NCI-H2029 treated with DMSO at 0.1 percent for 48 hours (cell line): Measurements from ENCODE around the gene SPIN2A.
"Not testable (repeated sequence)": the region's sequence is repeated elsewhere in the genome, so short reads cannot be mapped to it uniquely, and the experiment has no call there.

Source experiments
- DNase-seq: peaks from one replicate; lab custom pipeline; 2025; lab: John Stamatoyannopoulos, UW

The SPIN2A gene

DNA sequence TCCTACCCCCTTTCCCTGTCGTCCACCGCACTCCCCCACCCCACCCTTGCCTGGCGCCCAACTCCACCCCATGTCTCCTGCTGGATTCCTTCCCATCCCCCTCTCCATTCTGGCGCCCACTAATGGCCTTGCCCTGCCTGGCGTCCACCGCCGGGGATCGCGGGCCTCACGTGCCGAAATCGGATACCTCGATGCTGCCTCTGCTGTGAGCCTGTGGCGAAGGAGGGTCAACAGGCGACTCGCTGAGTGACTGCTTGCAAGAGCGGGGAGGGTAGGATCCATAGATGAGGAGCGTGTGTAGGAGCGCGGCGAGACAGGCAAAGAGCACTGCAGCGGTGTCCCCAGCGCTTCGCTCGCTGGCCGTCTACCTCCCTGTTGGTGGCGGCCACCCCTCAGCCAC, at the start of gene SPIN2A:
Gene SPIN2A (minus strand): TSS at position 325 of the 400 bp plus-strand sequence. CDS start 800 bp downstream, outside the sequence.
- DNase-seq: not testable (repeated sequence)

DNA sequence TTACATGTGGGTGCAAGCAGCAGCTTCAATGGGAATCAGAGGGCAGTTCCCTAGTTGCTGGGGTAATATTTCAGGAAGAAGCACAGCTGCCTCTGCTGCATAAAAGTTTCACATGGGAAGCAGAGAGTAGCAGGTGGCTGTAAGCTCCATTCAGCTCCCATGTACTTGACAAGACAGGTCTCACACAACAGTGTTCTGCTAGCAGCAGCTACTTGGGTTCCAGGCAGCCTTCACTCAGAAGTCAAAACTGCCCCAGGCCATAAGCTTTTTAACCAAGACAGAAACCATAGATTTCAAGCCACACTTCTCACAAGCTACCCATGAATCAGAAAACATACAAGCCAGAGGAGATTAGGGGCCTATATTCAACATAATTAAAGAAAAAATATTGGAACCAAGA, 41.4 kb upstream of the SPIN2A start:
- DNase-seq: no peak

DNA sequence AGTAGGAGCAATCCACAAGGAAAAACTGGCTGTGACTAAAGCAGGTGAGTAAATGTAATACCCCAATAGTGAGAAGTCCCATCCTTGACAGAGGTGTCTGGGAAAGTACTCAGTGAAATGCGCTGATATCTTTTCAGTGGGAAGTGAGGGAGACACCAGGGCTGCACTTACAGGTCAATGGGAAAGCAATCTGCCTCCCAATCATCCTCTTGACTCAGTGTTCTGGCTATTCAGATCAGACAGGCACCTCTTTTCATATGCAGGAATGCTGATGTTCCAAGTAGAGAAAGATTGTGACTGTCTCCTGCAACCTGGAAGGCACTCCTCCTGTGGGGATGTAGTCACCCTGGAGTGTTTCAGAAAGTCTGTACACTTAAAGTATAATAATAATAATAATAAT, 39.9 kb upstream of the SPIN2A start:
- no peak for DNase-seq

DNA sequence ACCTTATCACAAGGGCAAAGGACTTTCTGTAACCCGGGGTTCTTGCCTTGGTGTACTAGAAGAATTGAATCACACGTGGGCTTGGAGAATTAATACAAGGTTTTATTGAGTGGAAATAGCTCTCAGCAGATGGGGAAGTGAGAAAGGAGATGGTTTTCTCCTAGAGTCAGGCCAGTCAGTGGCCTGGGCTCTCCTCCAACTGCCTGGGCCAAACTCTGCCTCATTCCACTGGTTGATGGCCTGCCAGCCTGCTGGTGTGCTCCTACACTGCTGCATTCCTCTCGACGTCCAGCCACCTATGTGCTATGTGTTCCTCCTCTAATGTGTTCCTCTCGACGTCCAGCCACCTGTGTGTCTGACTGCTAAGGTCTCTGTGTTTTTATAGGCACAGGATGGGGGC, 35.3 kb upstream of the SPIN2A start:
- no peak for DNase-seq

DNA sequence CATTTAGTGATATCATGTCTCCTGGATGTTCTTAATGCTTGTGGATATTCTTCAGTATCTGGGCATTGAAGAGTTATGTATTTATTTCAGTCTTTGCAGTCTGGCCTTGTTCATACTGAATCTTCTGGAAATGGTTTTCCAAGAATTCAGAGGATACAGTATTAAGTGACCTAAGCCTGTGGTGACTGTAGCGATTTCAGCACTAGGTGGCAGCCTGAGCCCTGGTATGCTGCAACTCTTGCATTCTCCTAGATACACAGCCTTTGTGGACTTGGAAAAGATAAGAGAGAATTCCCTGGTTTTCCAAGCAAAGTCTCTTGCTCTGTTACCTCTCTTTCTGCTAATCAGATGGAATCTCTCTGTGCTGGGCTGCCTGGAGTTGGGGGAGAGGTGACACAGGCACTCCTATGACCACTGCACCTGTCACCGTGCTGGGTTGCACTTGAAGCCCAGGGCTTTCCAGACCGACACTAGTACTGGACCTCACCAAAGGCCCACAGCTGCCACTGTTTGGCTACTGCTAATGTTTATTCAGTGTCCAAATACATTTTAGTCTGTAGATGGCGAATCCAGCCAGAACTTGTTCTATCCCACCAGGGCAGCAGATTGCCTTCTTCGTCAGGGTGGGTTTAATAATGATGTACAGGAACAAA, 19.3 kb upstream of the SPIN2A start:
- peak; percentile 22 for DNase-seq

DNA sequence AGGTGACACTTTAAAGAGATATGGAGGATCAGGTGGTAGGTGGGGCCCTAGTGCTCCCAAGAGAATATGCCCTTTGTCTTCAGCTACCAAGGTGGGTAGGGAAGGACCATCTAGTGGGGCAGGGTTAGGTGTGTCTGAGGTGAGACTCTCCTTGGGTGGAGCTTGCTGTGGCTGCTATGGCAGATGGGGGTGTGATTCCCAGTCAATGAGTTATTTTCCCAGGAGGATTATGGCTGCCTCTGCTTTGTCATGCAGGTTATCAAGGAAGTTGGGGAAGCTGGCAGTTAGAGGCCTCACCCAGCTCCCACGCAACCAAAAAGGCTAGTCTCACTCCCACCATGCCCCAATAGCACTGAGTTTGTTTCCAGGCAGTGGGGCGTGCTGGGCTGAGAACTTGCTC, 18.0 kb upstream of the SPIN2A start:
- DNase-seq: no peak

DNA sequence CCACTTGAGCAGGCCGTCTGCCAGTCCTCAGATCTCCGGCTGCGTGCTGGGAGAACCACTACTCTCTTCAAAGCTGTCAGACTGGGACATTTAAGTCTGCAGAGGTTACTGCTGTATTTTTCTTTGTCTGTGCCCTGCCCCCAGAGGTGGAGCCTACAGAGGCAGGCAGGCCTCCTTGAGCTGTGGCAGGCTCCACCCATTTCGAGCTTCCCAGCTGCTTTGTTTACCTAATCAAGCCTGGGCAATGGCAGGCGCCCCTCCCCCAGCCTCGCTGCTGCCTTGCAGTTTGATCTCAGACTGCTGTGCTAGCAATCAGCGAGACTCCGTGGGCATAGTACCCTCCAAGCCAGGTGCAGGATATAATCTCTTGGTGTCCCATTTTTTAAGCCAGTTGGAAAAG, 15.0 kb upstream of the SPIN2A start:
- DNase-seq: not testable (repeated sequence)

DNA sequence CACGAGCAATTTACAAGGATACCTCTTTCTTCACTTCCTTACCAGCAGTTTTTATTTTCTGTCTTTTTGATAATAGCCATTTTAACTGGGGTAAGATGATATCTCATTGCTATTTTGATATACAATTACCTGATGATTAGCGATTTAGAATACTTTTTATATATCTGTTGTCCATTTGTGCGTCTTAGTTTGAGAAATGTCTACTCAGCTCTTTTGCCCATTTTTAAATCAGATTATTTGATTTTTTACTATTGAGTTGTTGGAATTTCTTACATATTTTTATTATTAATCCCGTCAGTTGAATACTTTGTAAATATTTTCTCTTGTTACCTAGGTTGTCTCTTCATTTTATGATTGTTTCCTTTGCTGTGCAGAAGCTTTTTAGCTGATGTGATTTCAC, 1.5 kb upstream of the SPIN2A start:
- DNase-seq: no peak

DNA sequence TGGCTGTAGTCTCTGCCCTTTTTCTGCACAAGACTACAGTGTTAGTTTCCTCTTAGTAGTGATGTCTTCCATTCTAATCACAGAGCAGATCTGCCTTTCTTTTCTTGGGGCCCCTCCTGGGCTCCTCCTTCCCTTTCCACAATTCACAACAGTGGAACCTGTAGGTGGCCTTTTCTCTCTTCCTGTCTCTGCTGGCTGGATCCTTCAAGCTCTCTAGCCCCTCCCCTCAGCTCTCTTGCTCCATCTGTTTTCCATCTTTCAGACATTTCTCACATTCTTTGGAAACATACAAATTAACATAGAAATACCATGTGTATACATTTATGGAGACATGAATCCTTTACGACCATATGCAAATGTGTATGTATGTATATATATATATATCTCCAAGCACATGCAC, 304 bp upstream of the SPIN2A start:
- no peak for DNase-seq

DNA sequence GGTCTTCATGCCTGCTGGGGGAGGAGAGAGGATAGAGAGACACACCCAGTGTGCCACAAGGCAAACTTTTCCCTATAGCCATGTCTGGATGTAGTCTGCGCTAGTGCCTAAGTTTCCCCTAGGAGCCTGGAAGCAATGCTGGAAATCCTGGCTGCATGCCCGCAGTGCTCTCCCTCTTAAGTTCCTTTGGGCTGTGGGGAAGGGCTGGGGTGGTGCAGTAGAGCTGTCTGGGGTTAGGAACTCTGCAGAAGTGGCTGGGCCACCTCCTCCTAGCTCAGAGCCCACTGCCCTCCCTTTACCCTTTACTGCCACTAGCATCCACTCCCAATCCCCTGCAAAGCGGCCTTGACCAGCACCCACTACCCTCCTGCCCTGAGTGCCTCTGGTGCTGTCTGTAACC, 608 bp downstream of the SPIN2A start:
- DNase-seq: not testable (repeated sequence)

DNA sequence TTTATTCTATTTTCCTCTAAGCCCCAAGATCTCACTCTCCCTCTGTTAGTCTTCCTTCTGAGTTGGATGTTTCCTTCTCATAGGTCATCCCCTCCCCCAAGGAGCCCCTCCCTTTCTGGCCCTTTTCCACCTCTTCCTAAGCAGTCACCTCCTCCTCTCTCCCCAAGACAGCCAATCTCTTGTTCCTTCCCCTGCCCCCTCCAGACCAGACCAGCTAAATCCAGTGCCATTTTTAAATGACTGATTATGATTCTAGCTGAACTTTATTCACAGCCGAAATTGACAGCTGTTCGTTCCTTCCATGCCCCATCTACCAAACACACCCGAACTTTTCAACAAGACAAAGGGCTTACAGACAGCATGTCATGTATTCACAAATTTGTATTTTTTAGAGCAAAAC, 1.9 kb downstream of the SPIN2A start:
- no peak for DNase-seq

DNA sequence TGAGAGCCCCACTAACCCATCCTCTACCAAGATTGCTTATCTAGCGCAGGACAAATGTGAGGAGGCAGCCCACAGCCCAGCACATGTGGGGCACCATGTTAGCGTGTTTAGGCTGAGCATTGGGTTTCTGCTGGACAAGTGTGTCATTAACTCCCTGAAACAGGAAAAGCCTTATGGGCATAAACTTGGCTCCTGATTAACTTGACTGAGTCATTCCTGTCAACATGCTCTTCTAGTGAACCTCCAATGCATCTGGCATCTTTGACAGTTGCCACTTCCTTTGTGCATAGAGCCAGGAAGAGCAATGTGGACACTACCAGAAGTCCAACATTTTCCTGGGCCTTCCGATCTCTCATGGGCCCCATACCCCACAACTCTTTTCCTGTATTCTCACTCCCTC, 2.5 kb downstream of the SPIN2A start:
- no peak for DNase-seq

DNA sequence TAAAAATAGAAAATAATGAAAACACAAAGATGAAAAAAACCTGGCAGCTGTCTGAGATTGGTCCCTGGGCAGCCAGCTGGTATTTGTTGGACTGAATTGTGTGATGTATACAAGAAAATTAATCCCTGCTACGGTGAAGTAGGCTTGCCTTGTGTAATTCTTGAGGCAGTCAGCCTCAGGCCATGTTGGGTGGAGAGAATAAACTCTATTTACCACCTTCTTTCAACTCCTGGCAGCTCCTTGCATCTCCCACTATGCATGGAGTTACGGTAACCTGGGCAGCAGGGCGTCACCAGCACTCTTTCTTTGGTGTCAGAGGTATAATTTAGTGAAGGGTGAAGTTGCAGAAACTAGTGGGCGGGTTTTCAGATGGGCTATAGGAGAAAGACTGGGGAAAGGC, 3.5 kb downstream of the SPIN2A start:
- DNase-seq: no peak

DNA sequence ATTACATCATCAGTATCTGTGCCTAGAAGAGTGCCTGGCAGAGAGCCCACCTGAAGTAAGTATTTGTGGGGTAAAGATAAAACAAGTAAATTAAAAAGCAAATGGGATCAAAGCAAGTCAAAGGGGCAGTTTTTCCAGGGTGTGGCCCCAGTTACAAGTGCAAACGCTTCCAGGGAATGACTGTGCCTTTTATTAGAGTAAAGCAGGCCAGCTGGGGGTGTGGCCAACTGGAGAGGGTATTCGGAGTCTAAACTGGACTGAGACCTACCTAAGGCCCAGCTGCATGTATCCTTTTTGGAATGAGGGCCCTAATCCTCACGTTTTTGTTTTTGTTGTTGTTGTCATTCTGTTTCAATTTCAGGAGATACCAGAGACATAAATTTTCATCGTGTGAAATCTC, 3.9 kb downstream of the SPIN2A start:
- DNase-seq: not testable (repeated sequence)

DNA sequence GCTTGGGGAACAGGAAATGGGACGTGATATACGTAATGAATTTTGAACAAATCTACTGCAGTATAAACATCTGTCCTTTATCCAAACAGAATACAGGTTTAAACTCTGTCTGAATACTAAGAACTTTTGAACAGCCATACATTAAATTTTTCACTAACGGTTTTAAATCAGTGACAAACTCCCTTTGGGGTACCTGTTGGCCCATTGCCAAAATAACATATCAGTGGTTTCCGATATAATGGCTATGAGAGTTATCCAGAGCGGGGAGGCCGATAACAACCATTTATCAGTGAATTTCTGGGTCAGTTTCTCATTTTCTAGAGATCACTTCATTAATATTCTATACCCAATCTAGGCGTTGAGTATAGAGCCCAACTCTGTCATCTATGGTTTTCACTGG, 5.2 kb downstream of the SPIN2A start:
- DNase-seq: no peak

DNA sequence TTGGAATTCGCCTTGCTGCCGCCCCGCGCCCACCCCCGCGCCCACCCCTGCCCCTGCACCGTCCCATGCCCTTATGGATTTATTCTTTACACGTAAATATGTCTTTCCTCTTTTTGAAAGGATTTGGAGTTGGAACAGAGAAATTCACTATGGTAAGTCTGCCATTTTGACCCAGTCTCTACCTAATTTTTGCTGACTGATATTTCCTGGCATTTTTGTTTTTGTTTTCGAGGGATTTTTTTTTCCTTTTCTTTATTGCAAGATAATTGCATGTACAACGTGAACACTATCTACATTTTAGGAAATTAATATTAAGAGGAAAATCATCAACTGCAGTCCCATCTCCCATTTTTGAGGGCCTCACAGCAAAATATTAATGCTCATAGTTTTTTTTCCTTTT, 15.4 kb downstream of the SPIN2A start:
- no peak for DNase-seq

DNA sequence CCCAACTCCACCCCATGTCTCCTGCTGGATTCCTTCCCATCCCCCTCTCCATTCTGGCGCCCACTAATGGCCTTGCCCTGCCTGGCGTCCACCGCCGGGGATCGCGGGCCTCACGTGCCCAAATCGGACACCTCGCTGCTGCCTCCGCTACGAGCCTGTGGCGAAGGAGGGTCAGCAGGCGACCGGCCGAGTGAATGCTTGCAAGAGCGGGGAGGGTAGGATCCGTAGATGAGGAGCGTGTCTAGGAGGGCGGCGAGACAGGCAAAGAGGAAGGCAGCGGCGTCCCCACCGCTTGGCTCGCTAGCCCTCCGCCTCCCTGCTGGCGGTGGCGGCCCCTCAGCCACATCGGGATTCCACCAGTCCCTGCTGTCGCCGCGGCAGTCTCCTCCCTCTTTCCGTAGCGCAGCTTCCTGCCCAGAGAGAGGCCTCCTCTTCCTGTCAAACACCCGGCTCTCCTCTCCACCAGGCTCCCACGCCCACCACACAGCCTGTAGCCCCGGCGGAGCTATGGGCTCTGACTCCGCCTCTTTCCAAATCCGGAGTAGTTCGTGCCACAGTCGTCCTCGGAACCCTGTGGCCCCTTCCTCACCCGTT, 15.9 kb downstream of the SPIN2A start, which contains the start of gene SPIN2B:
Gene SPIN2B (minus strand): TSS at position 387 of the 594 bp plus-strand sequence.
- DNase-seq: peak; percentile 7

DNA sequence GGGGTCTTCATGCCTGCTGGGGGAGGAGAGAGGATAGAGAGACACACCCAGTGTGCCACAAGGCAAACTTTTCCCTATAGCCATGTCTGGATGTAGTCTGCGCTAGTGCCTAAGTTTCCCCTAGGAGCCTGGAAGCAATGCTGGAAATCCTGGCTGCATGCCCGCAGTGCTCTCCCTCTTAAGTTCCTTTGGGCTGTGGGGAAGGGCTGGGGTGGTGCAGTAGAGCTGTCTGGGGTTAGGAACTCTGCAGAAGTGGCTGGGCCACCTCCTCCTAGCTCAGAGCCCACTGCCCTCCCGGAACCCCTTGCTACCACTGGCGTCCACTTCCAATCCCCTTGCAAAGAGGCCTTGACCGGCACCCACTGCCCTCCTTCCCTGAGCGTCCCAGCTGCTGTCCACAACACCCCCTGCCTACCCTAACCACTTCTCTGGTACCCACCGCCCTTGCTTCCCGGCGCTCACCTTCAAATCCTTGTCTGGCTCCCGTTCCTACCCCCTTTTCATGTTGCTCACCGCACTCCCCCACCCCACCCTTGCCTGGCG, 16.5 kb downstream of the SPIN2A start:
- not testable (repeated sequence) for DNase-seq

DNA sequence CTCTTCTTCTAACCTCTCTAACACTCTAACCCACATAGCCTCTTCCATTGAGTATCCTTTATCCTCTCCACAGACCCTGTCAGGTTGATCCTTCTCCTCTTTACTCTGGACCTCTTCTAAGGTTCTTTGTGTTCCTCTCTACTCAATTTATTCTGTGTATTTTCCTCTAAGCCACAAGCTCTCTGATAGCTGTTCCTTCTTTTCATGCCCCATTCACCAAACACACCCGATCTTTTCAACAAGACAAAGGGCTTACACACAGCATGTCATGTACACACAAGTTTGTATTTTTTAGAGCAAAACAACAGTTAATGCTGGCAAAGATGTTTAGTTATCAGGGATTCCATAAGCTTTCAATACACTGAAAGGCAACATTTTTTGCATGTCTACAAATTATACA, 17.8 kb downstream of the SPIN2A start:
- DNase-seq: no peak

DNA sequence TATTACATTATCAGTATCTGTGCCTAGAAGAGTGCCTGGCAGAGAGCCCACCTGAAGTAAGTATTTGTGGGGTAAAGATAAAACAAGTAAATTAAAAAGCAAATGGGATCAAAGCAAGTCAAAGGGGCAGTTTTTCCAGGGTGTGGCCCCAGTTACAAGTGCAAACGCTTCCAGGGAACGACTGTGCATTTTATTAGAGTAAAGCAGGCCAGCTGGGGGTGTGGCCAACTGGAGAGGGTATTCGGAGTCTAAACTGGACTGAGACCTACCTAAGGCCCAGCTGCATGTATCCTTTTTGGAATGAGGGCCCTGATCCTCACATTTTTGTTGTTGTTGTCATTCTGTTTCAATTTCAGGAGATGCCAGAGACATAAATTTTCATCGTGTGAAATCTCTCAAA, 19.6 kb downstream of the SPIN2A start:
- DNase-seq: not testable (repeated sequence)

DNA sequence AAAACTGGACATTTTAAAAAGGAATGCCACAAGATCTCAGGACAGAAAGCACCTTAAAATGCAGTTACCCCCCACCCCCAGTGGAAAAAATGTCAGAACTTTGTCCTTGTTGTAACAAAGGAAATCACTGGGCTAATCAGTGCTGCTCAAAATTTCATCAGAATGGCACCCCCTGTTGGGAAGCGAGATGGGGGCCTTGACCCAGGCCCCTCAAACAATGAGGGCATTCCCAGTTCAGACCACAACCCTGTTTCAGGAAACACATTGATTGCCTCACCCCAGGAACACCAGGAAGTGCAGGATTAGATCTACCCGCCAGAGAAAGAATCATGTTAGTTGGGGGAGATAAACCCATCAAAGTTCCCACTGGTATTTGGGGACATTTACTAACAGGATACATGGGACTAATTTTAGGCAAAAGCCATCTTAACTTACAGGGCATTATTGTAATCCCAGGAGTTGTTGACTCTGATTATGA, 32.2 kb downstream of the SPIN2A start:
- DNase-seq: no peak

DNA sequence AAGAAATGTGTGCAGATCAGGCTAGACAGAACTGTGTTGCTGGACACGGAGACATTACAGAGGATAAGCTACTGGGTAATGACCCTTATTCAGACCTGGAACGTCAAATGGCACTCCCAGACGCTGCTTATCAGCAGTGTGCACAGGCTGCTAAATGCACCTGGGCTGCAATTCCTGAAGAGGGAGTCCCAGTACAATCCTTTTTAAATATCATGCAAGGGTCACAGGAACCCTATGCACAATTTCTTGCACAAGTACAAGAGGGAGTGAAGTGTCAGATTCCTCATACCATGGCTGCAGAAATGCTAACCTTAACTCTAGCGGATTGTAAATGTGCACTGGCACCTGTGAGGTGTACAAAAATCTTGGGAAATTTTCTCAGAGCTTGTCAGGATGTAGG, 32.8 kb downstream of the SPIN2A start:
- DNase-seq: no peak

DNA sequence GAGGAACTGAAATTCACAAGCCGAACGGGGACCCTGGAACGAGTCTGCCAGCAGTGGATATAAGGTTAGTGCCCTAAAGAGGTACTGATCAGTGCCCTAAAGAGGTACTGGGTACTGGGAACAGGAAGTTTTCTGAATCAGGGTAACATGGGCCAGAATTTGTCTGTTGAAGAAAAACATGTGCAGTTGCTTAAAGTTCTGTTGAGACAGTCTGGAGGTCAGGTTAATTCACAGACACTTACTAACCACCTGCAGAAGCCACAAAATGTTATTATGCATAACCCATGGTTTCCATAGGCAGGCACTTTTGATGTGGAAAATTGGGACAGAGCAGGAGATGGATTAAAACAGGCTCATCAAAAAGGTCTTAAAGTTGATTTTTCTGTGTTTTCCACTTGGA, 33.7 kb downstream of the SPIN2A start:
- no peak for DNase-seq

DNA sequence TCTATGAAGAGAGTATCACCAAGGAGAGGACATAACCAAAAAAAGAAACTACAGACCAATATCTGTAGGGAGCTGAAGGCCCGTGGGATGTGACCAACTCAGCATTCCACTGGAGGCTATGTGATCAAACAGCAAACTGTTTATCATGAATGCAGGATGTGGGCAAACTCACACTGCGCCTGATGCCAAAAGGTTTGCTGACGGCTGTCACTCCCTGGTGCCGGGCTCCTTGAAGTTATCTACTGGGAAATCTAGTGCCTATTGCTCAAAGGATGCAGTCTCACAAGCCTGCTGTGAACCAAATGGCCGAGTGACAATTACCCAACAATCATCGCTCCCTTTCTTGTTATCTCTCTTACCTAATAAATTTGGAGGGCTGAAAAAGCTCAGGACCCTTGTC, 34.3 kb downstream of the SPIN2A start:
- DNase-seq: not testable (repeated sequence)
